ENCODE results near the gene LPP.

GRCh38 chr3:188670446-188670845 lies 516.5 kb downstream of the LPP start:
- TF ChIP-seq CTCF (optimal IDR thresholded peaks at IDR 0.05 in 1 of 3, IDR thresholded peaks at IDR 0.05 in 1 of 3, conservative IDR thresholded peaks at IDR 0.05 in 1 of 3; ENCODE audit: extremely low read depth in 1 of 3, insufficient read depth in 2 of 3, low read length in 3 of 3) (no peak), EZH2 (IDR thresholded peaks at IDR 0.05; ENCODE audit: low read length) (no peak)

All from keratinocyte (primary cell).